GM23338 (cell line): ENCODE data around the gene ANTXR1. TPM values are rescaled to one million over a fixed set of nuclear protein-coding genes. Genes with fewer than 3 reads are reported as not detected.

Source experiments
- CREB1 ChIP-seq: fragments of 250-450 bp; sonication (Bioruptor Pico); IDR thresholded peaks from 2 replicates; pipeline ENCODE4 v1.5.0; 2020; ENCODE audit warnings: low read depth, mild to moderate bottlenecking, moderate library complexity
- EZH2 ChIP-seq: fragments of 200-600 bp; sonication (generic); IDR thresholded peaks from one replicate; pipeline ENCODE4 v1.8.0; 2017; ENCODE audit warnings: antibody characterized with exemption, mild to moderate bottlenecking, low read depth; ENCODE audit not compliant: unreplicated experiment
- EZH2phosphoT487 ChIP-seq: fragments of 200-600 bp; sonication (generic); IDR thresholded peaks from one replicate; pipeline ENCODE4 v1.8.1; 2018; ENCODE audit warnings: antibody characterized with exemption; ENCODE audit not compliant: unreplicated experiment
- JUNB ChIP-seq: IDR thresholded peaks from one replicate; pipeline ENCODE4 v1.6.1; 2016; ENCODE audit warnings: antibody characterized with exemption; ENCODE audit not compliant: unreplicated experiment
- POLR2AphosphoS5 ChIP-seq: IDR thresholded peaks from 2 replicates; pipeline ENCODE4 v1.6.1; 2016; ENCODE audit warnings: antibody characterized with exemption, low read depth
- STAT1 ChIP-seq: IDR thresholded peaks from one replicate; pipeline ENCODE4 v1.6.1; 2016; ENCODE audit warnings: antibody characterized with exemption; ENCODE audit not compliant: unreplicated experiment
- ZNF331 ChIP-seq: fragments of 250-450 bp; sonication (Bioruptor Pico); IDR thresholded peaks from 2 replicates; pipeline ENCODE4 v1.5.0; 2020; ENCODE audit warnings: low read depth, mild to moderate bottlenecking, moderate library complexity
- polyA plus RNA-seq: library from polyadenylated mRNA; unstranded; fragments of >200 nt; fragmentation: Nextera tagmentation; extraction: Ambion mirVana; gene quantifications from 2 replicates; pipeline ENCODE4 v1.2.1, GENCODE V29; 2016
- total RNA-seq: library from RNA; depleted of rRNA; stranded (reverse); fragments of >200 nt; shearing (Covaris generic); gene quantifications from 2 replicates; pipeline ENCODE4 v1.2.3, GENCODE V29; 2014
- TF ChIP-seq, protein P1 (sequence below): fragments of 250-450 bp; sonication (Bioruptor Pico); IDR thresholded peaks from 2 replicates; pipeline ENCODE4 v1.5.0; 2020; ENCODE audit warnings: mild to moderate bottlenecking, moderate library complexity
- TF ChIP-seq, protein P2 (sequence below), 2 experiments: fragments of 200-600 bp in 1 of 2; sonication (generic) in 1 of 2; conservative IDR thresholded peaks; 2 replicates each; pipeline versions ENCODE4 v1.5.1 to v1.6.1; 2016 to 2017; ENCODE audit warnings: antibody characterized with exemption in 2 of 2, low read depth in 2 of 2, mild to moderate bottlenecking in 2 of 2, moderate library complexity in 1 of 2

Gene ANTXR1
- total and polyA plus RNA-seq, 2 experiments from 2014 or later, result 16.1 to 23.1 TPM

DNA sequence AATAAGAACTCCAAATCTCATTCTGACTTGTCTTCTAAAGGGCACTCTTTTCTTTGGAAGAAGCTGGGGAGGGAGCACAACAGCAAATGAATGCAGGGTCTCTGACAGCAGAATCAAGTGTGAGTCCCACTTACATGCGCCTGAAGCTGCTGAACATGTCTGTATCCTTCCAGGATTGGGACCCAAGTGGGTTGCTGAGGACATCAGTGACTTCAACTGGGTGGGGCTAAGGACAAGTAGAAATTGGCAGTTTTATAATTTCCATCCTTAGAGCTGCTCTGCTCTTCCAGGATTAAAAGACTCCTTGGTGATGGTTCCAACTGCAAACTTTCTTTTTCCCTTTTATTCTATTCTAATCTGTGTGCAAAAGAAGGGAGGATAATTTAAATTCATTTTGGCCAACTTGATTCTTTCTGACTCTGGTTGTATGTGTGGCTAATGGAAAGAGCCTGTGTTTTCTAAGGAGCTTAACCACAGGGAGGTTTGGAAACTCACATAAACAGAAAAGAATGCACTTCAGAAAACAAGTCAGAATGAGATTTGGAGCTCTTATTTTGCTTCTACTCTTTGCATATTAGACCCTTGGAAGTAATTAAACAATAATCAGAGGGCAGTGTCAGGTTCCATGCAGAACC lies 20.6 kb downstream of the ANTXR1 start (continued):
- TF ChIP-seq, protein P1, sequence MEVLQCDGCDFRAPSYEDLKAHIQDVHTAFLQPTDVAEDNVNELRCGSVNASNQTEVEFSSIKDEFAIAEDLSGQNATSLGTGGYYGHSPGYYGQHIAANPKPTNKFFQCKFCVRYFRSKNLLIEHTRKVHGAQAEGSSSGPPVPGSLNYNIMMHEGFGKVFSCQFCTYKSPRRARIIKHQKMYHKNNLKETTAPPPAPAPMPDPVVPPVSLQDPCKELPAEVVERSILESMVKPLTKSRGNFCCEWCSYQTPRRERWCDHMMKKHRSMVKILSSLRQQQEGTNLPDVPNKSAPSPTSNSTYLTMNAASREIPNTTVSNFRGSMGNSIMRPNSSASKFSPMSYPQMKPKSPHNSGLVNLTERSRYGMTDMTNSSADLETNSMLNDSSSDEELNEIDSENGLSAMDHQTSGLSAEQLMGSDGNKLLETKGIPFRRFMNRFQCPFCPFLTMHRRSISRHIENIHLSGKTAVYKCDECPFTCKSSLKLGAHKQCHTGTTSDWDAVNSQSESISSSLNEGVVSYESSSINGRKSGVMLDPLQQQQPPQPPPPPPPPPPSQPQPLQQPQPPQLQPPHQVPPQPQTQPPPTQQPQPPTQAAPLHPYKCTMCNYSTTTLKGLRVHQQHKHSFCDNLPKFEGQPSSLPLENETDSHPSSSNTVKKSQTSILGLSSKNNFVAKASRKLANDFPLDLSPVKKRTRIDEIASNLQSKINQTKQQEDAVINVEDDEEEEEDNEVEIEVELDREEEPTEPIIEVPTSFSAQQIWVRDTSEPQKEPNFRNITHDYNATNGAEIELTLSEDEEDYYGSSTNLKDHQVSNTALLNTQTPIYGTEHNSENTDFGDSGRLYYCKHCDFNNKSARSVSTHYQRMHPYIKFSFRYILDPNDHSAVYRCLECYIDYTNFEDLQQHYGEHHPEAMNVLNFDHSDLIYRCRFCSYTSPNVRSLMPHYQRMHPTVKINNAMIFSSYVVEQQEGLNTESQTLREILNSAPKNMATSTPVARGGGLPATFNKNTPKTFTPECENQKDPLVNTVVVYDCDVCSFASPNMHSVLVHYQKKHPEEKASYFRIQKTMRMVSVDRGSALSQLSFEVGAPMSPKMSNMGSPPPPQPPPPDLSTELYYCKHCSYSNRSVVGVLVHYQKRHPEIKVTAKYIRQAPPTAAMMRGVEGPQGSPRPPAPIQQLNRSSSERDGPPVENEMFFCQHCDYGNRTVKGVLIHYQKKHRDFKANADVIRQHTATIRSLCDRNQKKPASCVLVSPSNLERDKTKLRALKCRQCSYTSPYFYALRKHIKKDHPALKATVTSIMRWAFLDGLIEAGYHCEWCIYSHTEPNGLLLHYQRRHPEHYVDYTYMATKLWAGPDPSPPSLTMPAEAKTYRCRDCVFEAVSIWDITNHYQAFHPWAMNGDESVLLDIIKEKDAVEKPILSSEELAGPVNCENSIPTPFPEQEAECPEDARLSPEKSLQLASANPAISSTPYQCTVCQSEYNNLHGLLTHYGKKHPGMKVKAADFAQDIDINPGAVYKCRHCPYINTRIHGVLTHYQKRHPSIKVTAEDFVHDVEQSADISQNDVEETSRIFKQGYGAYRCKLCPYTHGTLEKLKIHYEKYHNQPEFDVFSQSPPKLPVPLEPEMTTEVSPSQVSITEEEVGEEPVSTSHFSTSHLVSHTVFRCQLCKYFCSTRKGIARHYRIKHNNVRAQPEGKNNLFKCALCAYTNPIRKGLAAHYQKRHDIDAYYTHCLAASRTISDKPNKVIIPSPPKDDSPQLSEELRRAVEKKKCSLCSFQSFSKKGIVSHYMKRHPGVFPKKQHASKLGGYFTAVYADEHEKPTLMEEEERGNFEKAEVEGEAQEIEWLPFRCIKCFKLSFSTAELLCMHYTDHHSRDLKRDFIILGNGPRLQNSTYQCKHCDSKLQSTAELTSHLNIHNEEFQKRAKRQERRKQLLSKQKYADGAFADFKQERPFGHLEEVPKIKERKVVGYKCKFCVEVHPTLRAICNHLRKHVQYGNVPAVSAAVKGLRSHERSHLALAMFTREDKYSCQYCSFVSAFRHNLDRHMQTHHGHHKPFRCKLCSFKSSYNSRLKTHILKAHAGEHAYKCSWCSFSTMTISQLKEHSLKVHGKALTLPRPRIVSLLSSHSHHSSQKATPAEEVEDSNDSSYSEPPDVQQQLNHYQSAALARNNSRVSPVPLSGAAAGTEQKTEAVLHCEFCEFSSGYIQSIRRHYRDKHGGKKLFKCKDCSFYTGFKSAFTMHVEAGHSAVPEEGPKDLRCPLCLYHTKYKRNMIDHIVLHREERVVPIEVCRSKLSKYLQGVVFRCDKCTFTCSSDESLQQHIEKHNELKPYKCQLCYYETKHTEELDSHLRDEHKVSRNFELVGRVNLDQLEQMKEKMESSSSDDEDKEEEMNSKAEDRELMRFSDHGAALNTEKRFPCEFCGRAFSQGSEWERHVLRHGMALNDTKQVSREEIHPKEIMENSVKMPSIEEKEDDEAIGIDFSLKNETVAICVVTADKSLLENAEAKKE (CRISPR knock-in tag), result no peak
- TF ChIP-seq EZH2, result no peak
- no peak for TF ChIP-seq EZH2phosphoT487
- TF ChIP-seq, protein P2, sequence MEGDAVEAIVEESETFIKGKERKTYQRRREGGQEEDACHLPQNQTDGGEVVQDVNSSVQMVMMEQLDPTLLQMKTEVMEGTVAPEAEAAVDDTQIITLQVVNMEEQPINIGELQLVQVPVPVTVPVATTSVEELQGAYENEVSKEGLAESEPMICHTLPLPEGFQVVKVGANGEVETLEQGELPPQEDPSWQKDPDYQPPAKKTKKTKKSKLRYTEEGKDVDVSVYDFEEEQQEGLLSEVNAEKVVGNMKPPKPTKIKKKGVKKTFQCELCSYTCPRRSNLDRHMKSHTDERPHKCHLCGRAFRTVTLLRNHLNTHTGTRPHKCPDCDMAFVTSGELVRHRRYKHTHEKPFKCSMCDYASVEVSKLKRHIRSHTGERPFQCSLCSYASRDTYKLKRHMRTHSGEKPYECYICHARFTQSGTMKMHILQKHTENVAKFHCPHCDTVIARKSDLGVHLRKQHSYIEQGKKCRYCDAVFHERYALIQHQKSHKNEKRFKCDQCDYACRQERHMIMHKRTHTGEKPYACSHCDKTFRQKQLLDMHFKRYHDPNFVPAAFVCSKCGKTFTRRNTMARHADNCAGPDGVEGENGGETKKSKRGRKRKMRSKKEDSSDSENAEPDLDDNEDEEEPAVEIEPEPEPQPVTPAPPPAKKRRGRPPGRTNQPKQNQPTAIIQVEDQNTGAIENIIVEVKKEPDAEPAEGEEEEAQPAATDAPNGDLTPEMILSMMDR (conservative IDR thresholded peaks at IDR 0.05; ENCODE audit: low read depth in 2 of 2), result no peak
- TF ChIP-seq CREB1 (CRISPR knock-in tag), result no peak
- TF ChIP-seq JUNB, result no peak
- no peak for TF ChIP-seq ZNF331 (CRISPR knock-in tag)
- no peak for TF ChIP-seq STAT1
- no peak for TF ChIP-seq POLR2AphosphoS5
